ENCODE measurements around the gene NOL7.
A peak's percentile ranks its signal among the peaks of the same experiment; 100 is the strongest.

The NOL7 gene

GRCh38 chr6:13605634-13606033 lies 9.5 kb upstream of the NOL7 start:
- no peaks in the 10 kb centered on the region for H3K36me3 ChIP-seq (replicated peaks; ENCODE audit: low read depth, low read length)
- no peaks in the 10 kb centered on the region for H3K9me3 ChIP-seq (ENCODE audit: insufficient read depth, low read length)
- TF ChIP-seq EZH2phosphoT487 (IDR thresholded peaks at IDR 0.05; ENCODE audit: low read depth) (no peak), CTCF (IDR thresholded peaks at IDR 0.05; ENCODE audit: low read depth, low read length) (no peak)
- H3K27ac ChIP-seq (ENCODE audit: low read length), result no peak overlapping the region
- H3K9ac ChIP-seq (ENCODE audit: low read length), result no peak overlapping the region
- no peaks in the 10 kb centered on the region for H3K4me1 ChIP-seq (ENCODE audit: low read length)
- no peak overlapping the region for H2AFZ ChIP-seq (ENCODE audit: low read depth, low read length)
- no peak overlapping the region for H3K4me3 ChIP-seq (ENCODE audit: low read length)
- no peaks in the 10 kb centered on the region for H3K79me2 ChIP-seq (ENCODE audit: low read length)
- H3K27me3 ChIP-seq (ENCODE audit: low read depth, low read length), result no peaks in the 10 kb centered on the region
- H4K20me1 ChIP-seq (ENCODE audit: insufficient read depth, low read length), result no peaks in the 10 kb centered on the region
- no peak overlapping the region for H3K4me2 ChIP-seq (ENCODE audit: low read length)

- 0 out of 2 replicates have a peak overlapping the region, but pooled peaks have one; percentile 31 for H3K4me3 ChIP-seq (ENCODE audit: low read length)
- H3K27me3 ChIP-seq (ENCODE audit: low read depth, low read length), result no peaks in the 10 kb centered on the region
- TF ChIP-seq CTCF (IDR thresholded peaks at IDR 0.05; ENCODE audit: low read depth, low read length) (no peak), EZH2phosphoT487 (IDR thresholded peaks at IDR 0.05; ENCODE audit: low read depth) (no peak)
- peaks cover 20% of the 10 kb centered on the region for H3K4me1 ChIP-seq (ENCODE audit: low read length)
- H3K4me2 ChIP-seq (ENCODE audit: low read length), result peak overlapping the region; percentile 27
- peaks cover 4% of the 10 kb centered on the region for H3K36me3 ChIP-seq (replicated peaks; ENCODE audit: low read depth, low read length)
- H3K79me2 ChIP-seq (ENCODE audit: low read length), result peaks cover 25% of the 10 kb centered on the region
- peaks cover 9% of the 10 kb centered on the region for H4K20me1 ChIP-seq (ENCODE audit: insufficient read depth, low read length)
- no peak overlapping the region for H2AFZ ChIP-seq (ENCODE audit: low read depth, low read length)
- H3K27ac ChIP-seq (ENCODE audit: low read length), result no peak overlapping the region
- no peak overlapping the region for H3K9ac ChIP-seq (ENCODE audit: low read length)
- H3K9me3 ChIP-seq (ENCODE audit: insufficient read depth, low read length), result no peaks in the 10 kb centered on the region
These were observed 3.4 kb upstream of the NOL7 start for GRCh38 chr6:13611715-13612114.

GRCh38 chr6:13613029-13613594 lies 2.0 kb upstream of the NOL7 start:
- no peaks in the 10 kb centered on the region for H3K9me3 ChIP-seq (ENCODE audit: insufficient read depth, low read length)
- H4K20me1 ChIP-seq (ENCODE audit: insufficient read depth, low read length), result peaks cover 9% of the 10 kb centered on the region
- H3K4me1 ChIP-seq (ENCODE audit: low read length), result peaks cover 27% of the 10 kb centered on the region
- H3K4me3 ChIP-seq (ENCODE audit: low read length), result no peak overlapping the region
- no peak overlapping the region for H3K9ac ChIP-seq (ENCODE audit: low read length)
- H3K27ac ChIP-seq (ENCODE audit: low read length), result no peak overlapping the region
- no peak overlapping the region for H3K4me2 ChIP-seq (ENCODE audit: low read length)
- peaks cover 15% of the 10 kb centered on the region for H3K36me3 ChIP-seq (replicated peaks; ENCODE audit: low read depth, low read length)
- peaks cover 36% of the 10 kb centered on the region for H3K79me2 ChIP-seq (ENCODE audit: low read length)
- H2AFZ ChIP-seq (ENCODE audit: low read depth, low read length), result no peak overlapping the region
- TF ChIP-seq EZH2phosphoT487 (IDR thresholded peaks at IDR 0.05; ENCODE audit: low read depth) (no peak), CTCF (IDR thresholded peaks at IDR 0.05; ENCODE audit: low read depth, low read length) (no peak)
- no peaks in the 10 kb centered on the region for H3K27me3 ChIP-seq (ENCODE audit: low read depth, low read length)

GRCh38 chr6:13614126-13614925 lies 809 bp upstream of the NOL7 start:
- peak overlapping the region; percentile 43; the same call in 1 of the 2 replicates for H3K27ac ChIP-seq (ENCODE audit: low read length)
- no peaks in the 10 kb centered on the region for H3K27me3 ChIP-seq (ENCODE audit: low read depth, low read length)
- no peaks in the 10 kb centered on the region for H3K9me3 ChIP-seq (ENCODE audit: insufficient read depth, low read length)
- peak overlapping the region; percentile 76 for H2AFZ ChIP-seq (ENCODE audit: low read depth, low read length)
- peaks cover 36% of the 10 kb centered on the region for H3K79me2 ChIP-seq (ENCODE audit: low read length)
- H3K9ac ChIP-seq (ENCODE audit: low read length), result peak overlapping the region; percentile 85
- peaks cover 27% of the 10 kb centered on the region for H3K4me1 ChIP-seq (ENCODE audit: low read length)
- H4K20me1 ChIP-seq (ENCODE audit: insufficient read depth, low read length), result peaks cover 9% of the 10 kb centered on the region
- H3K4me3 ChIP-seq (ENCODE audit: low read length), result peak overlapping the region; percentile 97
- H3K4me2 ChIP-seq (ENCODE audit: low read length), result peak overlapping the region; percentile 82
- H3K36me3 ChIP-seq (replicated peaks; ENCODE audit: low read depth, low read length), result peaks cover 20% of the 10 kb centered on the region
- no peak for TF ChIP-seq CTCF (IDR thresholded peaks at IDR 0.05; ENCODE audit: low read depth, low read length)
- TF ChIP-seq EZH2phosphoT487 (IDR thresholded peaks at IDR 0.05; ENCODE audit: low read depth), result no peak

Measured in OCI-LY3 (cell line).